Brain pericyte (primary cell): Measurements from ENCODE around the gene HYAL3.
"Not testable (repeated sequence)": the region's sequence is repeated elsewhere in the genome, so short reads cannot be mapped to it uniquely, and the experiment has no call there.

Source experiments
- DNase-seq: peaks from one replicate; pipeline ENCODE4 v3.0.0-alpha.2; 2012; ENCODE audit warnings: low read depth, low spot score

HYAL3 gene

GRCh38 chr3:50314342-50314741 is 15.1 kb upstream of the HYAL3 start:
- DNase-seq: no peak

- DNase-seq: not testable (repeated sequence)
Observed at GRCh38 chr3:50312041-50312440, 12.8 kb upstream of the HYAL3 start.

GRCh38 chr3:50304601-50305000 is 5.4 kb upstream of the HYAL3 start:
- no peak for DNase-seq

GRCh38 chr3:50303013-50303815 is 4.0 kb upstream of the HYAL3 start, which contains the start of gene HYAL1:
TSS of gene HYAL1 (minus strand) at chr3:50303574. CDS start at chr3:50302956, 618 bp downstream.
- no peak for DNase-seq

- DNase-seq: no peak
Observed at GRCh38 chr3:50302095-50303012, 3.1 kb upstream of the HYAL3 start.

- DNase-seq: no peak
Observed at GRCh38 chr3:50300681-50301254, 1.6 kb upstream of the HYAL3 start.

- no peak for DNase-seq
Observed at GRCh38 chr3:50299929-50300680, 900 bp upstream of the HYAL3 start.

GRCh38 chr3:50299638-50299928 is 378 bp upstream of the HYAL3 start:
- DNase-seq: no peak

GRCh38 chr3:50297896-50298725 is 1.1 kb downstream of the HYAL3 start:
- no peak for DNase-seq

GRCh38 chr3:50297384-50297775 is 1.8 kb downstream of the HYAL3 start:
- DNase-seq: no peak

- DNase-seq: no peak
Observed at GRCh38 chr3:50296721-50297383, 2.4 kb downstream of the HYAL3 start.

GRCh38 chr3:50295553-50296431 is 3.4 kb downstream of the HYAL3 start:
- no peak for DNase-seq

GRCh38 chr3:50294492-50295403 is 4.5 kb downstream of the HYAL3 start:
- no peak for DNase-seq

- no peak for DNase-seq
Observed at GRCh38 chr3:50294089-50294488, 5.1 kb downstream of the HYAL3 start.

- no peak for DNase-seq
Observed at GRCh38 chr3:50293079-50293801, 6.0 kb downstream of the HYAL3 start.

- DNase-seq: peak; percentile 92
Observed at GRCh38 chr3:50292159-50293078, 6.8 kb downstream of the HYAL3 start, which contains the start of gene IFRD2. TSS of gene IFRD2 (minus strand) at chr3:50292429. CDS start at chr3:50292274, 155 bp downstream.
